Dedifferentiated amniotic fluid mesenchymal stem cell (primary cell): ENCODE data around the gene WWC2.

ENCODE experiments used
- DNase-seq: peaks from one replicate; pipeline ENCODE4 v3.0.0-alpha.2; 2016; ENCODE audit errors: extremely low spot score

Gene WWC2

GRCh38 chr4:183354219-183354618, 255.2 kb downstream of the WWC2 start:
- DNase-seq: no peak

GRCh38 chr4:183355405-183355804, 256.3 kb downstream of the WWC2 start:
- DNase-seq: no peak

GRCh38 chr4:183356173-183356830, 257.2 kb downstream of the WWC2 start:
- no peak for DNase-seq

GRCh38 chr4:183356931-183357675, 258.0 kb downstream of the WWC2 start:
- DNase-seq: no peak

- no peak for DNase-seq
Observed at GRCh38 chr4:183358215-183358755, 259.2 kb downstream of the WWC2 start.

GRCh38 chr4:183360161-183360919, 261.3 kb downstream of the WWC2 start:
- no peak for DNase-seq

- DNase-seq: no peak
Observed at GRCh38 chr4:183362036-183362435, 263.0 kb downstream of the WWC2 start.

GRCh38 chr4:183362916-183363542, 264.0 kb downstream of the WWC2 start:
- DNase-seq: no peak

- DNase-seq: no peak
Observed at GRCh38 chr4:183364025-183364424, 265.0 kb downstream of the WWC2 start.

- DNase-seq: no peak
Observed at GRCh38 chr4:183366206-183366835, 267.3 kb downstream of the WWC2 start.

GRCh38 chr4:183369073-183369472, 270.0 kb downstream of the WWC2 start:
- no peak for DNase-seq
